Endodermal cell (in vitro differentiated cells): Measurements from ENCODE around the gene CHTOP. TPM values are rescaled to one million over a fixed set of nuclear protein-coding genes. Genes with fewer than 3 reads are reported as not detected.

Experiments used
- DNase-seq: peaks from one replicate; pipeline ENCODE4 v3.0.0-alpha.2; 2017
- H3K27ac ChIP-seq: 2 replicates; pipeline ENCODE4 v1.5.1; 2013; ENCODE audit warnings: mild to moderate bottlenecking, low read depth, low read length, moderate library complexity
- H3K27me3 ChIP-seq: 2 replicates; pipeline ENCODE4 v1.6.1; 2013; ENCODE audit warnings: mild to moderate bottlenecking, low read length, moderate library complexity; ENCODE audit not compliant: insufficient read depth, control insufficient read depth, poor library complexity, severe bottlenecking
- H3K36me3 ChIP-seq: 2 replicates; pipeline ENCODE4 v1.7.0; 2013; ENCODE audit warnings: mild to moderate bottlenecking, low read length, moderate library complexity; ENCODE audit not compliant: control insufficient read depth, insufficient read depth
- H3K4me1 ChIP-seq: one replicate; pipeline ENCODE4 v1.7.0; 2013; ENCODE audit warnings: low read length; ENCODE audit not compliant: control insufficient read depth, insufficient read depth
- H3K4me3 ChIP-seq: 2 replicates; pipeline ENCODE4 v1.5.1; 2013; ENCODE audit warnings: mild to moderate bottlenecking, low read length, moderate library complexity
- H3K9ac ChIP-seq: 2 replicates; pipeline ENCODE4 v1.6.1; 2013; ENCODE audit warnings: mild to moderate bottlenecking, low read length, moderate library complexity; ENCODE audit not compliant: poor library complexity, severe bottlenecking; ENCODE audit errors: extremely low read depth
- H3K9me3 ChIP-seq: 2 replicates; pipeline ENCODE4 v1.6.1; 2013; ENCODE audit warnings: mild to moderate bottlenecking, low read length, moderate library complexity; ENCODE audit not compliant: control insufficient read depth
- H3K27ac Mint-ChIP-seq: 2 replicates; pipeline ENCODE4 v1.8.0; 2020; ENCODE audit warnings: mixed read lengths
- H3K27me3 Mint-ChIP-seq: 2 replicates; pipeline ENCODE4 v1.8.0; 2021; ENCODE audit warnings: mild to moderate bottlenecking, mixed read lengths; ENCODE audit not compliant: insufficient read depth
- H3K36me3 Mint-ChIP-seq: 2 replicates; pipeline ENCODE4 v1.8.0; 2020; ENCODE audit warnings: low read depth, mixed read lengths
- H3K4me1 Mint-ChIP-seq: 2 replicates; pipeline ENCODE4 v1.8.0; 2020; ENCODE audit warnings: mixed read lengths
- H3K4me3 Mint-ChIP-seq: 2 replicates; pipeline ENCODE4 v1.8.0; 2020; ENCODE audit warnings: mild to moderate bottlenecking, moderate library complexity, mixed read lengths
- H3K9me3 Mint-ChIP-seq: 2 replicates; pipeline ENCODE4 v1.8.0; 2020; ENCODE audit warnings: mild to moderate bottlenecking, mixed read lengths
- WGBS, 2 experiments: methylation state at CpG; one replicate each; pipeline versions ENCODE4 v1.1.5 to v1.1.7; 2013; ENCODE audit warnings: missing lambda C conversion rate in 2 of 2, mixed read lengths in 1 of 2; ENCODE audit not compliant: insufficient coverage in 1 of 2, insufficient read length in 1 of 2; 5-methylcytosine and 5-hydroxymethylcytosine counted together
- total RNA-seq, 2 donors: library from RNA; stranded (reverse); fragmentation: NEBNext Ultra II Directional in 1 of 2; extraction: Animal tissue kit (Norgen Biotek cat#: 25700) in 1 of 2; gene quantifications; 2 replicates in 1 of 2; 3 replicates in 1 of 2; pipeline ENCODE4 v1.2.1, GENCODE V29; 2021
- TF ChIP-seq, protein P1 (sequence below): fragments of 200-600 bp; sonication (generic); conservative IDR thresholded peaks from 2 replicates; pipeline ENCODE4 v1.5.0; 2021; ENCODE audit warnings: antibody characterized with exemption, mild to moderate bottlenecking

CHTOP gene
- total RNA-seq, 2 donors from 2014 or later = 98.4 to 117 TPM

DNA sequence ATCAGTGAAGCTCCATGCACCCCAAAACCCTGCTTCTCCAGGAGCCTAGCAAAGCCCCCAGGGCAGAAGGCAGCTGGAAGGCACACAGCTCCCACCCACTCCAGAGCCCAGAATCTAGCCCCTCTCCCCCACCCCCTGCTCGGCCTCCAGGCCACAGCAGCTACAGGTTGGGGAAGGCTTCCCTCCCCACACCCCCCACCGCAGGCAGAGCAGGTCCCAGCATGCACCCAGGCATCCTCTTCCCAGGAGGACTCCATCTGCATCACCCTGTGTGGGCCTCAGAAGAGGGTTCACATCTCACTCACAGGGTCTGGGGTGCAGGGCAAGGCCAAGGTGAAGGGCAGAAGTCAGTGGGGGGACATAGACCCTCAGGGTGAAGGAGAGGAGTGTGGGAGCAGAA, 18.5 kb upstream of the CHTOP start:
- Histone ChIP-seq H3K9ac (no peak overlapping the region), H3K4me1 (peaks cover 1% of the 10 kb centered on the region), H3K27me3 (no peaks in the 10 kb centered on the region), H3K4me3 (no peak overlapping the region), H3K9me3 (no peaks in the 10 kb centered on the region), H3K36me3 (peaks cover 21% of the 10 kb centered on the region), H3K27ac (no peak overlapping the region)
- peak overlapping the region; percentile 49 for H3K4me3 Mint-ChIP-seq
- no peak for DNase-seq
- no peaks in the 10 kb centered on the region for H3K9me3 Mint-ChIP-seq
- no peaks in the 10 kb centered on the region for H3K27me3 Mint-ChIP-seq
- H3K36me3 Mint-ChIP-seq = peaks cover 24% of the 10 kb centered on the region
- peaks cover 45% of the 10 kb centered on the region for H3K4me1 Mint-ChIP-seq
- 100% methylated on average over 2 of the region's 2 CpGs; no CpG with 5 or more reads in 1 of the 2 experiments for WGBS, 2 experiments
- peak overlapping the region; percentile 92 for H3K27ac Mint-ChIP-seq
- TF ChIP-seq, protein P1, sequence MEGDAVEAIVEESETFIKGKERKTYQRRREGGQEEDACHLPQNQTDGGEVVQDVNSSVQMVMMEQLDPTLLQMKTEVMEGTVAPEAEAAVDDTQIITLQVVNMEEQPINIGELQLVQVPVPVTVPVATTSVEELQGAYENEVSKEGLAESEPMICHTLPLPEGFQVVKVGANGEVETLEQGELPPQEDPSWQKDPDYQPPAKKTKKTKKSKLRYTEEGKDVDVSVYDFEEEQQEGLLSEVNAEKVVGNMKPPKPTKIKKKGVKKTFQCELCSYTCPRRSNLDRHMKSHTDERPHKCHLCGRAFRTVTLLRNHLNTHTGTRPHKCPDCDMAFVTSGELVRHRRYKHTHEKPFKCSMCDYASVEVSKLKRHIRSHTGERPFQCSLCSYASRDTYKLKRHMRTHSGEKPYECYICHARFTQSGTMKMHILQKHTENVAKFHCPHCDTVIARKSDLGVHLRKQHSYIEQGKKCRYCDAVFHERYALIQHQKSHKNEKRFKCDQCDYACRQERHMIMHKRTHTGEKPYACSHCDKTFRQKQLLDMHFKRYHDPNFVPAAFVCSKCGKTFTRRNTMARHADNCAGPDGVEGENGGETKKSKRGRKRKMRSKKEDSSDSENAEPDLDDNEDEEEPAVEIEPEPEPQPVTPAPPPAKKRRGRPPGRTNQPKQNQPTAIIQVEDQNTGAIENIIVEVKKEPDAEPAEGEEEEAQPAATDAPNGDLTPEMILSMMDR = no peak

DNA sequence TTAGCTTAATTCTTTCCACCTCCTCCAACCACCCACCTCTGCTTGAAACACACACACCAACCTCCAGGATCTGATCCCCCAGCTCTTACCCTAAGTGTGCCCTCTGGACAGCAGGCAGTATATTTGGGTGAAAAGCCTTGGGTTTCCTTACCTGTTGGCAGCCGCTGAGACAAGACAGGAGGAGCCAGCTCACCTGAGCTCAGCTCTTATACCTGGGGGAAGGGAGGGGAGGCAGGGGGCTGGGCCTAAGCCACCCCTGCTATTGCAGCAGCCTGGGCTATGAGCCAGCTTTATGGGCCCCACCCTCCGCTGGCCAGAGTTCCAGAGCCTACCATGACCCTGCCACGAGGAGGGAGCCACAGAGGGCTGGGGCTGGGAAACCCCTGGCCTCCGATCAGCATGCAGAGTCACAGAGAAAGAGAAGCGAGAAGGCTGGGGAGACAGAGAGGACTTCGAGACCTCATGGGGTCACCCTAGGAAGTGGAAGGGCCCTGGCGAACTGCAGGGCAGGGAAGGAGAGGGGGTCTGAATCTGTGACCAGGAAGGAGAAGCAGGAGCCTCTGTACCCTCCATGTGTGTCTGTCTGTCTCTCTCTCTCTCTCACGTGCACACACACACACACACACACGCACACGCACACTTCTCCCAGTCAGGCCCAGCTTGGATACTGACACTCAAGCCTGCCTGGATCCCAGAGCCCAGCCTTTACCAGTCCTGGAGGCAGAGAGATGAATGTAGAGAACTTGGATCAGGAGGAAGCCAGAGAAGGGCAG, 17.5 kb upstream of the CHTOP start, which contains the start of gene S100A14:
TSS of gene S100A14 (minus strand) at position 182 of the 773 bp plus-strand sequence. CDS start 467 bp downstream, outside the sequence.
- WGBS, 2 experiments = 88% methylated on average over 6 to 10 of the region's 10 CpGs
- H3K9me3 Mint-ChIP-seq = no peaks in the 10 kb centered on the region
- H3K9me3 ChIP-seq = no peaks in the 10 kb centered on the region
- H3K27me3 Mint-ChIP-seq = no peaks in the 10 kb centered on the region
- no peaks in the 10 kb centered on the region for H3K4me1 ChIP-seq
- H3K4me3 Mint-ChIP-seq = peak within 1 kb of the TSS; percentile 49
- peak within 1 kb of the TSS; percentile 92 for H3K27ac Mint-ChIP-seq
- H3K4me1 Mint-ChIP-seq = peaks cover 41% of the 10 kb centered on the region
- TF ChIP-seq, protein P1 = no peak
- H3K36me3 Mint-ChIP-seq = peaks cover 28% of the 10 kb centered on the region
- DNase-seq = peak; percentile 68
- no peaks in the 10 kb centered on the region for H3K27me3 ChIP-seq
- no peak within 1 kb of the TSS for H3K27ac ChIP-seq
- peaks cover 29% of the 10 kb centered on the region for H3K36me3 ChIP-seq
- no peak within 1 kb of the TSS for H3K9ac ChIP-seq
- H3K4me3 ChIP-seq = no peak within 1 kb of the TSS

DNA sequence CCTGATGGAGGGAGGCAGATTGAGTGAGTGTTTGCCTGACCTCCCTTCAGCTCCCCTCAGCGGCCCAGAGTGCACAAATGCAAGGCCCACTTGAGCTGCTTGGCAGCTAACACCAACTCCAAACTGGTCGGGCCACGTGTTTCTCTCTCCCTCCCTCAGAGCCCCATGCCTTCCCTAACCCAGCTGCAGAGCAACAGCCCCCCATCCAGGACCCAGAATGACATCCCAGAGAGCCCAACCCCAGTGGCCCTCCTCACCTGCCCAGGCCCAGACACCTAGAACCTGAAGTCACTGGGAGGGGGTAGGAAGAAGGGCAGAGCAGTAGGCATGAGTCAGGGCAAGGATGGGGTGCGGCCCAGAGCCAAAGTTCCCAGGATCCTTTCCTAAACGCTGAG, 17.0 kb upstream of the CHTOP start:
- Histone ChIP-seq H3K27me3 (no peaks in the 10 kb centered on the region), H3K27ac (no peak overlapping the region)
- peak overlapping the region; percentile 92 for H3K27ac Mint-ChIP-seq

More for the DNA sequence above, 17.0 kb upstream of the CHTOP start:
- Histone ChIP-seq H3K4me3 (no peak overlapping the region), H3K9me3 (no peaks in the 10 kb centered on the region), H3K4me1 (no peaks in the 10 kb centered on the region), H3K9ac (no peak overlapping the region), H3K36me3 (peaks cover 34% of the 10 kb centered on the region)
- Mint-ChIP-seq H3K4me3 (no peak overlapping the region), H3K36me3 (peaks cover 30% of the 10 kb centered on the region), H3K27me3 (no peaks in the 10 kb centered on the region), H3K4me1 (peaks cover 35% of the 10 kb centered on the region), H3K9me3 (no peaks in the 10 kb centered on the region)
- 82 to 100% methylated on average over 3 to 5 of the region's 5 CpGs for WGBS, 2 experiments
- TF ChIP-seq, protein P1 = no peak
- peak; percentile 56 for DNase-seq
